K562 (cell line): ENCODE results near the gene GEMIN5. TPM values are rescaled to one million over a fixed set of nuclear protein-coding genes. Genes with fewer than 3 reads are reported as not detected.

ENCODE experiments used
- ATAC-seq: fragments of 200-7000 bp; cut with Tn5 transposase; 3 replicates; pipeline ENCODE4 v1.9.1; 2020; ENCODE audit warnings: moderate library complexity
- BruUV-seq: library from RNA; stranded (reverse); fragments of 400-500 nt; replicated peaks from 2 replicates; lab custom pipeline; 2021; lab: Mats Ljungman, UMichigan
- CTCF ChIA-PET: fragments of 300-600 bp; formaldehyde crosslinking; extraction: SDS; loops from one replicate; lab custom pipeline; 2021; ENCODE audit warnings: low intra/inter-chr PET ratio; lab: Yijun Ruan, JAX
- POLR2A ChIA-PET: fragments of 300-600, 350-650 bp; sonication (Branson Sonifier 250); formaldehyde crosslinking; extraction: SDS; loops from one replicate; lab custom pipeline; 2021; ENCODE audit warnings: antibody characterized with exemption, inconsistent platforms; lab: Yijun Ruan, JAX
- DNase-seq, 4 experiments: peaks; one replicate each; pipeline versions ENCODE4 v3.0.0 to v3.0.0-alpha.2; 2011 to 2018; ENCODE audit warnings: low spot score in 3 of 4, mixed read lengths in 3 of 4; ENCODE audit errors: extremely low read depth in 1 of 4
- FAIRE-seq: peaks from 2 replicates; lab custom pipeline; 2011; peaks lifted over from hg19 to GRCh38; lab: Jason Lieb, UNC
- H2AFZ ChIP-seq: 2 replicates; pipeline ENCODE4 v1.6.0; 2011; ENCODE audit warnings: low read depth, low read length, control low read depth, inconsistent platforms
- H3K27ac ChIP-seq: fragments of 200-600 bp; 3 replicates; pipeline ENCODE4 v1.8.0; 2011; ENCODE audit warnings: low read depth, mild to moderate bottlenecking, control low read depth, inconsistent platforms, low read length, moderate library complexity, mixed read lengths; ENCODE audit errors: extremely low read depth
- H3K27me3 ChIP-seq, 2 experiments: fragments of 300-600 bp in 1 of 2; 2 replicates in 1 of 2; 3 replicates in 1 of 2; pipeline versions ENCODE4 v1.6.0 to v1.8.0; 2011; ENCODE audit warnings: inconsistent platforms in 2 of 2, low read length in 2 of 2, mild to moderate bottlenecking in 1 of 2, mixed read lengths in 1 of 2, moderate library complexity in 1 of 2; ENCODE audit not compliant: control insufficient read depth in 2 of 2, insufficient read depth in 2 of 2
- H3K36me3 ChIP-seq: fragments of 300-600 bp; 3 replicates; pipeline ENCODE4 v1.8.0; 2011; ENCODE audit warnings: mild to moderate bottlenecking, low read length, inconsistent platforms; ENCODE audit not compliant: control insufficient read depth, insufficient read depth
- H3K4me1 ChIP-seq, 2 experiments: fragments of 200-600 bp in 1 of 2; replicated peaks in 1 of 2; 2 replicates in 1 of 2; 3 replicates in 1 of 2; pipeline versions ENCODE4 v1.5.1 to v1.8.0; 2011; ENCODE audit warnings: inconsistent platforms in 2 of 2, low read length in 2 of 2, mild to moderate bottlenecking in 1 of 2, mixed read lengths in 1 of 2, moderate library complexity in 1 of 2; ENCODE audit not compliant: control insufficient read depth in 2 of 2, insufficient read depth in 2 of 2
- H3K4me2 ChIP-seq: 2 replicates; pipeline ENCODE4 v1.6.1; 2011; ENCODE audit warnings: low read length, control low read depth, inconsistent platforms, mixed read lengths; ENCODE audit not compliant: insufficient read depth
- H3K4me3 ChIP-seq: fragments of 200-600 bp; sonication (generic), shearing (Covaris generic); 2 replicates; pipeline ENCODE4 v1.5.1; 2016; ENCODE audit warnings: control low read depth, inconsistent platforms
- H3K79me2 ChIP-seq: fragments of 200-600 bp; 3 replicates; pipeline ENCODE4 v1.8.0; 2011; ENCODE audit warnings: low read length, inconsistent platforms; ENCODE audit not compliant: control insufficient read depth, insufficient read depth
- H3K9ac ChIP-seq, 2 experiments: 2 replicates each; pipeline versions ENCODE4 v1.6.0 to v1.6.1; 2011; ENCODE audit warnings: low read depth in 2 of 2, low read length in 2 of 2, control low read depth in 1 of 2, inconsistent platforms in 1 of 2, mild to moderate bottlenecking in 1 of 2, mixed read lengths in 1 of 2; ENCODE audit not compliant: insufficient read depth in 1 of 2
- H3K9me1 ChIP-seq: one replicate; pipeline ENCODE4 v1.6.0; 2011; ENCODE audit warnings: inconsistent platforms, mild to moderate bottlenecking, low read length, moderate library complexity; ENCODE audit not compliant: control insufficient read depth, insufficient read depth
- H3K9me3 ChIP-seq: replicated peaks from 2 replicates; pipeline ENCODE4 v1.5.1; 2011; ENCODE audit warnings: low read depth, low read length, inconsistent platforms; ENCODE audit not compliant: control insufficient read depth, insufficient read depth
- H4K20me1 ChIP-seq: replicated peaks from 2 replicates; pipeline ENCODE4 v1.6.1; 2011; ENCODE audit warnings: low read length, inconsistent platforms, mixed read lengths; ENCODE audit not compliant: control insufficient read depth, insufficient read depth
- ETV1 ChIP-seq: fragments of 450-650 bp; conservative IDR thresholded peaks from 2 replicates; pipeline ENCODE4 v1.6.1; 2016; ENCODE audit warnings: missing genetic modification characterization, control low read depth, low read depth, missing compliant biosample characterization
- KLF16 ChIP-seq: IDR thresholded peaks from 2 replicates; pipeline ENCODE4 v1.6.1; 2016; ENCODE audit warnings: antibody characterized with exemption
- RB1 ChIP-seq: fragments of 450-650 bp; IDR thresholded peaks from 2 replicates; pipeline ENCODE4 v1.6.1; 2017; ENCODE audit warnings: low read depth, mild to moderate bottlenecking
- SMARCB1 ChIP-seq: IDR thresholded peaks from 2 replicates; pipeline ENCODE4 v1.6.1; 2011; ENCODE audit warnings: improper control_type of control experiment, low read depth; ENCODE audit not compliant: insufficient read length
- SMC3 ChIP-seq: conservative IDR thresholded peaks from 2 replicates; pipeline ENCODE4 v1.6.1; 2011; ENCODE audit warnings: low read depth, low read length, improper control_type of control experiment; ENCODE audit not compliant: insufficient read depth
- TFAM ChIP-seq: fragments of 250-450 bp; sonication (Bioruptor Pico); conservative IDR thresholded peaks from 2 replicates; pipeline ENCODE4 v1.5.0; 2021; ENCODE audit warnings: mild to moderate bottlenecking, moderate library complexity
- ZNF12 ChIP-seq: sonication (generic); formaldehyde crosslinking; IDR thresholded peaks from 2 replicates; pipeline ENCODE4 v1.4.0; 2020; ENCODE audit warnings: mild to moderate bottlenecking, missing genetic modification reagents
- ZNF133 ChIP-seq: fragments of 250-450 bp; sonication (Bioruptor Pico); IDR thresholded peaks from 2 replicates; pipeline ENCODE4 v1.4.0; 2020; ENCODE audit warnings: mild to moderate bottlenecking
- ZNF551 ChIP-seq: fragments of 250-450 bp; sonication (Bioruptor Pico); IDR thresholded peaks from 2 replicates; pipeline ENCODE4 v1.5.0; 2021; ENCODE audit warnings: mild to moderate bottlenecking, moderate library complexity
- ZNF696 ChIP-seq: fragments of 250-450 bp; sonication (Bioruptor Pico); conservative IDR thresholded peaks from 2 replicates; pipeline ENCODE4 v1.4.0; 2020; ENCODE audit warnings: mild to moderate bottlenecking, moderate library complexity
- ZNF766 ChIP-seq: fragments of 200-800 bp; sonication (Bioruptor generic); conservative IDR thresholded peaks from 2 replicates; pipeline ENCODE4 v1.6.1; 2016; ENCODE audit warnings: missing genetic modification characterization, missing compliant biosample characterization
- WGBS: fragments of 100-300 bp; shearing (Covaris generic); methylation state at CpG from one replicate; pipeline ENCODE4 v1.1.6; 2016; ENCODE audit warnings: low coverage, mixed read lengths; ENCODE audit not compliant: insufficient coverage; ENCODE audit errors: missing lambda C conversion rate; 5-methylcytosine and 5-hydroxymethylcytosine counted together
- in situ Hi-C: fragments of 300-500 bp; cut with MboI; formaldehyde crosslinking; loops from 4 replicates; pipeline ENCODE4 v1.15.0; 2018; ENCODE audit warnings: inconsistent platforms, mixed read lengths
- intact Hi-C: fragments of 100-400 bp; cut with micrococcal nuclease; formaldehyde crosslinking; loops from 2 replicates; pipeline ENCODE4 v1.14.2; 2022
- polyA plus RNA-seq, 8 experiments: library from polyadenylated mRNA; depleted of rRNA in 4 of 8; stranded (reverse) in 5 of 8; unstranded in 3 of 8; fragments of >200 nt; fragmentation: Nextera tagmentation in 2 of 8; fragmentation: Illumina TruSeq in 1 of 8; extraction: Ambion mirVana in 2 of 8; extraction: Trizol in 1 of 8; gene quantifications; 2 replicates each; pipeline versions ENCODE4 v1.2.1 to v1.2.3, GENCODE V29; 2011 to 2014; ENCODE audit warnings: inconsistent platforms in 1 of 8, missing spikeins in 1 of 8
- total RNA-seq, 7 experiments: library from RNA; depleted of rRNA in 6 of 7; stranded (reverse); fragments of >200 nt in 6 of 7; fragmentation: Illumina TruSeq in 2 of 7; extraction: Trizol in 2 of 7; gene quantifications; 2 replicates each; pipeline versions ENCODE4 v1.2.1 to v1.2.3, GENCODE V29; 2011 to 2021; ENCODE audit warnings: low replicate concordance in 1 of 7
- TF ChIP-seq, protein P1 (sequence below): fragments of 450-650 bp; IDR thresholded peaks from 2 replicates; pipeline ENCODE4 v1.6.1; 2016; ENCODE audit warnings: low read depth, mild to moderate bottlenecking, moderate library complexity
- TF ChIP-seq, protein P2 (sequence below), 3 experiments: IDR thresholded peaks in 2 of 3; conservative IDR thresholded peaks in 1 of 3; 2 replicates each; pipeline ENCODE4 v1.5.1; 2011 to 2012; ENCODE audit warnings: low read length in 3 of 3, mild to moderate bottlenecking in 3 of 3, control low read depth in 2 of 3, improper control_type of control experiment in 1 of 3, inconsistent platforms in 1 of 3, low read depth in 1 of 3, mixed read lengths in 1 of 3, moderate library complexity in 1 of 3; ENCODE audit not compliant: insufficient read depth in 2 of 3
- TF ChIP-seq, protein P3 (sequence below): IDR thresholded peaks from 2 replicates; pipeline ENCODE4 v1.6.1; 2012; ENCODE audit warnings: low read depth, low read length, improper control_type of control experiment, borderline replicate concordance
- TF ChIP-seq, protein P4 (sequence below): fragments of 450-650 bp; formaldehyde crosslinking; IDR thresholded peaks from 2 replicates; pipeline ENCODE4 v1.4.0; 2020; ENCODE audit warnings: mild to moderate bottlenecking, moderate library complexity

The GEMIN5 gene
- total and polyA plus RNA-seq, 9 of the 15 experiments (the other 6 are each of a cell fraction or from before 2014, with no cell fraction given) = 10.3 to 48.2 (median 34.7) TPM

- no peak overlapping the region for H3K9ac ChIP-seq
- intact Hi-C loops (loop anchor here (2.0 to 5.0 kb wide), 2 partner anchors 56 to 165 kb away; no protein-coding TSS in a partner anchor), in situ Hi-C loops (no loop called here)
- peaks cover 16% of the 10 kb centered on the region; the same call in 2 of the 3 replicates for H3K36me3 ChIP-seq
- no peaks in the 10 kb centered on the region for H3K79me2 ChIP-seq
- DNase-seq = peak in 3 of 4 experiments; percentile 24 to 54 (median 27)
- no peak overlapping the region for H3K4me2 ChIP-seq
- H3K27me3 ChIP-seq = no peaks in the 10 kb centered on the region
- peaks cover 3% of the 10 kb centered on the region for H3K9me1 ChIP-seq
- no peak overlapping the region for H3K4me3 ChIP-seq
- WGBS = 50% methylated on average over 2 of the region's 2 CpGs
- no peaks in the 10 kb centered on the region for H3K9me3 ChIP-seq
- peak; percentile 88 for ATAC-seq
- ChIA-PET CTCF (interaction anchor here (1.2 to 1.4 kb wide), 2 partner anchors 32 to 175 kb away, joined by 3 to 4 read pairs; no protein-coding TSS in a partner anchor), POLR2A (interaction anchor here (0.6 to 1.1 kb wide), 4 partner anchors 11 to 56 kb away, joined by 3 to 4 read pairs (median 3); no protein-coding TSS in a partner anchor)
- no peaks in the 10 kb centered on the region for H4K20me1 ChIP-seq
- peak; percentile 78 for FAIRE-seq
- H3K27ac ChIP-seq = no peak overlapping the region
- no TSS peak for BruUV-seq
- no peak overlapping the region for H2AFZ ChIP-seq
- H3K4me1 ChIP-seq = peaks cover 0 to 7% of the 10 kb centered on the region in 2 experiments; a peak in 3 of 5 replicates
- TF ChIP-seq TFAM (CRISPR knock-in tag) (no peak), KLF16 (no peak), RB1 (0 out of 2 replicates have a peak, but pooled peaks have one; percentile 26), ZNF551 (CRISPR knock-in tag) (no peak), ZNF766 (CRISPR knock-in tag) (no peak), ZNF12 (CRISPR knock-in tag) (no peak), ZNF696 (no peak), SMC3 (peak; percentile 40), SMARCB1 (no peak), ZNF133 (CRISPR knock-in tag) (no peak), ETV1 (tag) (no peak)
- TF ChIP-seq, protein P1, sequence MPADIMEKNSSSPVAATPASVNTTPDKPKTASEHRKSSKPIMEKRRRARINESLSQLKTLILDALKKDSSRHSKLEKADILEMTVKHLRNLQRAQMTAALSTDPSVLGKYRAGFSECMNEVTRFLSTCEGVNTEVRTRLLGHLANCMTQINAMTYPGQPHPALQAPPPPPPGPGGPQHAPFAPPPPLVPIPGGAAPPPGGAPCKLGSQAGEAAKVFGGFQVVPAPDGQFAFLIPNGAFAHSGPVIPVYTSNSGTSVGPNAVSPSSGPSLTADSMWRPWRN = no peak
- TF ChIP-seq, protein P2, sequence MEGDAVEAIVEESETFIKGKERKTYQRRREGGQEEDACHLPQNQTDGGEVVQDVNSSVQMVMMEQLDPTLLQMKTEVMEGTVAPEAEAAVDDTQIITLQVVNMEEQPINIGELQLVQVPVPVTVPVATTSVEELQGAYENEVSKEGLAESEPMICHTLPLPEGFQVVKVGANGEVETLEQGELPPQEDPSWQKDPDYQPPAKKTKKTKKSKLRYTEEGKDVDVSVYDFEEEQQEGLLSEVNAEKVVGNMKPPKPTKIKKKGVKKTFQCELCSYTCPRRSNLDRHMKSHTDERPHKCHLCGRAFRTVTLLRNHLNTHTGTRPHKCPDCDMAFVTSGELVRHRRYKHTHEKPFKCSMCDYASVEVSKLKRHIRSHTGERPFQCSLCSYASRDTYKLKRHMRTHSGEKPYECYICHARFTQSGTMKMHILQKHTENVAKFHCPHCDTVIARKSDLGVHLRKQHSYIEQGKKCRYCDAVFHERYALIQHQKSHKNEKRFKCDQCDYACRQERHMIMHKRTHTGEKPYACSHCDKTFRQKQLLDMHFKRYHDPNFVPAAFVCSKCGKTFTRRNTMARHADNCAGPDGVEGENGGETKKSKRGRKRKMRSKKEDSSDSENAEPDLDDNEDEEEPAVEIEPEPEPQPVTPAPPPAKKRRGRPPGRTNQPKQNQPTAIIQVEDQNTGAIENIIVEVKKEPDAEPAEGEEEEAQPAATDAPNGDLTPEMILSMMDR (IDR thresholded peaks at IDR 0.05 in 2 of 3, conservative IDR thresholded peaks at IDR 0.05 in 1 of 3; ENCODE audit: insufficient read depth in 2 of 3, low read depth in 1 of 3, low read length in 3 of 3) = peak; percentile 71 to 74 (median 72)
- TF ChIP-seq, protein P3, sequence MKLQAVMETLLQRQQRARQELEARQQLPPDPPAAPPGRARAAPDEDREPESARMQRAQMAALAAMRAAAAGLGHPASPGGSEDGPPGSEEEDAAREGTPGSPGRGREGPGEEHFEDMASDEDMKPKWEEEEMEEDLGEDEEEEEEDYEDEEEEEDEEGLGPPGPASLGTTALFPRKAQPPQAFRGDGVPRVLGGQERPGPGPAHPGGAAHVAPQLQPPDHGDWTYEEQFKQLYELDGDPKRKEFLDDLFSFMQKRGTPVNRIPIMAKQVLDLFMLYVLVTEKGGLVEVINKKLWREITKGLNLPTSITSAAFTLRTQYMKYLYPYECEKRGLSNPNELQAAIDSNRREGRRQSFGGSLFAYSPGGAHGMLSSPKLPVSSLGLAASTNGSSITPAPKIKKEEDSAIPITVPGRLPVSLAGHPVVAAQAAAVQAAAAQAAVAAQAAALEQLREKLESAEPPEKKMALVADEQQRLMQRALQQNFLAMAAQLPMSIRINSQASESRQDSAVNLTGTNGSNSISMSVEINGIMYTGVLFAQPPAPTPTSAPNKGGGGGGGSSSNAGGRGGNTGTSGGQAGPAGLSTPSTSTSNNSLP = 0 out of 2 replicates have a peak, but pooled peaks have one; percentile 22
- TF ChIP-seq, protein P4, sequence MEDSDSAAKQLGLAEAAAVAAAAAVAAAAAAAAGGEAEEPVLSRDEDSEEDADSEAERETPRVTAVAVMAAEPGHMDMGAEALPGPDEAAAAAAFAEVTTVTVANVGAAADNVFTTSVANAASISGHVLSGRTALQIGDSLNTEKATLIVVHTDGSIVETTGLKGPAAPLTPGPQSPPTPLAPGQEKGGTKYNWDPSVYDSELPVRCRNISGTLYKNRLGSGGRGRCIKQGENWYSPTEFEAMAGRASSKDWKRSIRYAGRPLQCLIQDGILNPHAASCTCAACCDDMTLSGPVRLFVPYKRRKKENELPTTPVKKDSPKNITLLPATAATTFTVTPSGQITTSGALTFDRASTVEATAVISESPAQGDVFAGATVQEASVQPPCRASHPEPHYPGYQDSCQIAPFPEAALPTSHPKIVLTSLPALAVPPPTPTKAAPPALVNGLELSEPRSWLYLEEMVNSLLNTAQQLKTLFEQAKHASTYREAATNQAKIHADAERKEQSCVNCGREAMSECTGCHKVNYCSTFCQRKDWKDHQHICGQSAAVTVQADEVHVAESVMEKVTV (CRISPR knock-in tag) = peak; percentile 18; the same call in 1 of the 2 replicates
These were observed 34.6 kb upstream of the GEMIN5 start for GRCh38 chr5:154972476-154973080.
